ENCODE measurements around the gene RNF38.
"Not testable (repeated sequence)": the region's sequence is repeated elsewhere in the genome, so short reads cannot be mapped to it uniquely, and the experiment has no call there.

RNF38 gene

DNA sequence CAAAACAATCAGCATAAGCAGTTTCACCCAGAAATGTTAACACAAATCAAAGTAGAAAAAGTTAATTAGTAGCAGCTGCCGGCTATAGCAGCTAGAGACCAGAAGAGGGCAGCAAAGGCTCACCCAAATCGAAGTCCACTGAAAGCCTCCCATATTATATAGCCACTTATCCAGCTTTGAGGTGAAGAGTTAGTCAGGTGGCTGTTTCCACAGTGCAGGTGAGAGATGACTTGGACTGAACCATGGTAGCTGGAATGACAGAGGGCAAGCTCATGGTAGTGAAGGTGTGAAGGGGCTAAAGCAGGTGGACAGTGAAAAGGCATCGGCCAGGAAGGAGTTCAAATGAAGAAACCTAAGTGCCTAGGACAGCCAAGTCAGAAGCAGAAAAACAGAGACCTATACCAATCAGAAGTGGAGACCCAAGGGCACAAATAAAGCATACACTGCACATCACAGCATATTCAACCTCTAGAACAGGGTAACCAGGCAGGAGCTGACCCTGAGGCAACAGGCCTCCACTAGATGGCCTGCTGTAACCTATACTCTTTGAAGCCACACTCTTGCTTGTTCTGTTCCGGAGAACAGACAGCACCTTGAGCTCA lies 7.2 kb upstream of the RNF38 start:
- no peak for DNase-seq (ENCODE audit: low read depth)

DNA sequence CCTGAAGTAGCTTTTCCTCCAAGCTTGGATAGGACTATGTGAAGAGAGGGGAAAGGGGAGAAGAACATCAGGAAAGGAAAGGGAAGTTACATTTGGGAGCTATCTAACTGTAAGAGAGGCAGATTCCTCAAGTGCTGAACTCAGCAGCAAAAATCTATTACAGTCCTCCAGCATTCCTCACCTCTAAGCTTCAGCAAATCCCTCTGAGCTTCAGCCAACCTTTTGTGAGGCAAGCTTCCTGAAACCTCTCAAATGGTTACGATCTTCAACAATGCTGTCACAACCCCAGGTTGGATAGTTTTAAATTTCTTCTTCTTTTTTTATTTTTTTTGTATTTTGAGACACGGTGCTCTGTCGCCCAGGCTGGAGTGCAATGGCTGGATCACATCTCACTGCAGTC lies 2.5 kb upstream of the RNF38 start:
- no peak for DNase-seq (ENCODE audit: low read depth)

DNA sequence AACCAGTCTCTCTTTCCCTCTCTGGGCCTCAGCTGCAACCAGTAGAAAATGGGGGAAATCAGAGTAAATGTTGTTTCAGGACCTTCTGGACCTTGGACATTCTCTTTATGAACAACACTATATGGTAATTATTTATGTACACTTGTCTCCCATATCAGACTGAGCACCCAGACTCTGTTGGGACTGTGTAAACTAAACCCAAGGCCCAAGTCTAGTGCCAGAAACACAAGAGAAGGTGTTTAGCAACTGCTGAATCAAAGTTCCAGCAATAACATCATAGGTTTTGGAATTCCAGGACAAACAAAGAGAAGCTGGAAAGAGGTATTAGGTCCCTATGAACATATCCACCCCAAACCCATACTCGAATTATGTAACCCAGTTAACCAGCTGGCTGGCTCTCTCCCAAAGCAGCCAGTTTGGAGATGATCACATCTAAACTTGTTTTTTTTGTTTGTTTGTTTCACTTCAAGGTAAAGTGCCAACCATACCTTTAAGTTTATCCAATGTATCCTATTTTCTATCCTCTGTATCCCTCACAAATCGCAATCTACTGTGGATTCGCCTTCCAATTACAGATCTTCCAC lies 1.9 kb upstream of the RNF38 start:
- no peak for DNase-seq (ENCODE audit: low read depth)

DNA sequence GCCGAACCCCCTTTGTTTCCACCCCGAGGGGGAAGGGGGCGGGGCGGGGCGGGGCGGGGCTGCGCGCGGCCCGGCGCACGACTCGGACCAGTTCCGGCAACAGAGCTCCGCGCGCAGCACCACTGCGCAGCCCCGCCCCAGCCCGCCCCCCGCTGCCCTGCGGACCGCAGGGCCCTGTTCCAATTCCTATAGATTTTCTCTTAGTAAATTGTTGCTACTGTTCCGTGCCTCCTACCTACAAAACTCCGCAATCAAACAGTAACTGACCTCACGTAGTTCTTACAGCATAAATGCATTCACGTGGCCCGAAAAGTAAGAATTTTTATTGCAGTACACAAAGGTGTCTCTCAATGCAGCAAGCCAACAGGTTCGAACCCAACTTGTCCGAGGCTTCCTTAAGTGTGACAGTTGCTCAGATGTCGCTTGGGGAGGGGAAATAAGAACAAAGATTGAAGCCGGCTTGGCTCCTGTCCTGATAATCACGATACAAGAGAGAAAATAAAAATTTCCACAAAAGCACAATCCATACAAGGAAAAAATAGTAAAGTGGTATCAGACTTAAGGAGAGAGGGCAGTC lies 1.2 kb upstream of the RNF38 start:
- DNase-seq (ENCODE audit: low read depth): no peak

DNA sequence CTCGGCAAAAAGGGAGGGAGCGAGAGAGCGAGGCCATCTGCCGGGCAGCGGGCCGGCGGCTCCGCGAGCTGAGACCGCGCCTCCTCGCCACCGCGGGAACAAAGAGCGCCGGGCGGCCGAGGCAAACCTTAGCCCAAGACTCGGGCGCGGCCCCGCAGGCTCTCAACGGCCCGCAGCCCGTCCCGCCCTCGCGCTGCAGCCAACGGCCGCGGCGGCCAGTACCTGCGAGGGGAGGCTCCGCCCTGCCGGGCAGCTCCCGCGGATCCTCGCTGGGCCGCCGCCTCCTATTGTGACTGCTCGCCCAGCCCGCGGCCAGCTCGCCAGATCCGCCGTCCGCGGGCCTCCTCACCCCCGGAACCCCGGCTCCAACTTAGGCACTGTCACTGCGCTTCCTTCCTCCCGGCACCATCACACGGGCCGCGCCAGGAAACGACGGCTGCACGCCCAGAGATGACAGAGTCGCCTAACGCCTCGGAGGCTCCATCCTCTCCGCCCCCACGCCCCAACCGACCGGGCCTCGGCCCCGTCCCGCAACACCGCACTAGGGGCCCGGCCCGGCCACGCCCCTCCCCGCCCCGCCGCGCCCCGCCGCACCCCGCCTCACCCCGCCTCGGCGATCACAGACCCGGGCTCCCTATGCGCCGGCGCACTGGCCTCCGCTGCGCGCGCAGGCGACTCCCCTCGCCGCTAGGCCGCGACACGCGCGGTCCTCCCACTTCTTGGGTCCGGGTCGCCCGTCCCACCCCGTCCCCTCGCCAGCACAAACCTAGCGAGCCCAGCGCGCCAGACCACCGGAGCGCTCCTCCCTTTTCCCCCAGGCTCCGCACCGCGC lies 479 bp upstream of the RNF38 start:
- DNase-seq (ENCODE audit: low read depth): peak; percentile 93

DNA sequence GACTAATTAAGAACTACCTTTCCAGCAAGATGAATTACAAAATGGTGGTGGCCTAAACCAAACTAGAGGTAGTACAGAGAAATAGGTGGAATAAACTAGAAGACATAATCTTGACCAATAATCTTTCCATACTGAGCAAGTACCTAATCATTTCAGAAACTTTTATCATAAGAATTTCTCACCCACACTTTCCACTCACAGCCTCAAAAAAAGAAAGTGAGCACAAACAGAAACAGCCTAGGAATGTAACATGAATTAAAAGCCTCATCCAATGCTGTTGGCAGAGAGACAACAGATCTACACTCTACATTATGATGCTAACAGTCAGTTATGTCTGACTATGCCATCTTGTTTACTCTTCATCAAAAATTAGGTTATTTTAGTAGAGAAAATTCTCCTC lies 1.3 kb downstream of the RNF38 start:
- DNase-seq (ENCODE audit: low read depth): no peak

DNA sequence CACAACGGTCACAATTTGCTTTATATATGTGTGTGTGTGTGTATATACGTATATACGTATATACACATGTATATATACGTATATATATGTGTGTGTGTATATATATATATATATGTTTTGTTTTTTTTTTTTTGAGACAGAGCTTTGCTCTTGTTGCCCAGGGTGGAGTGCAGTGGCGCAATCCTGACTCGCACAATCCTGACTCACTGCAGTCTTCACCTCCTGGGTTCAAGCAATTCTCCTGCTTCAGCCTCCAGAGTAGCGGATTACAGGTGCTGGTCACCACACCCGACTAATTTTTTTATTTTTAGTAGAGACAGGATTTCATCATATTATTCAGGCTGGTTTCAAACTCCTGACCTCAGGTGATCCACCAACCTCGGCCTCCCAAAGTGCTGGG lies 3.1 kb downstream of the RNF38 start:
- DNase-seq (ENCODE audit: low read depth): no peak

DNA sequence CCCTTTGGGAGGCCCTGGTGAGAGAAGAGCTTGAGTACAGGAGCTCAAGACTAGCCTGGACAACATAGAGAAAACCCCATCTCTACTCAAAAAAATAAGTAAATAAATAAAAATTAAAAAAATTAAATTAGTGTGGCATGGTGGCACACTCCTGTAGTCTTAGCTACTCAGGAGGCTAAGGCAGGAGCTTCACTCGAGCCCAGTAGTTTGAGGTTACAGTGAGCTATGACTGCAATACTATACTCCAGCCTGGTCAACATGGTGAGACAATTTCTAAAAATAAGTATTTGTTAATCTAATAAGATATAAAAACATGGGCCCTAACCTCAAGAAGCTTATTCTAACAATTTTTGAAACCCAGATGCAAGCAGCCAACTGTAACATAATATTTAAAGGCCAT lies 7.6 kb downstream of the RNF38 start:
- DNase-seq (ENCODE audit: low read depth): no peak

DNA sequence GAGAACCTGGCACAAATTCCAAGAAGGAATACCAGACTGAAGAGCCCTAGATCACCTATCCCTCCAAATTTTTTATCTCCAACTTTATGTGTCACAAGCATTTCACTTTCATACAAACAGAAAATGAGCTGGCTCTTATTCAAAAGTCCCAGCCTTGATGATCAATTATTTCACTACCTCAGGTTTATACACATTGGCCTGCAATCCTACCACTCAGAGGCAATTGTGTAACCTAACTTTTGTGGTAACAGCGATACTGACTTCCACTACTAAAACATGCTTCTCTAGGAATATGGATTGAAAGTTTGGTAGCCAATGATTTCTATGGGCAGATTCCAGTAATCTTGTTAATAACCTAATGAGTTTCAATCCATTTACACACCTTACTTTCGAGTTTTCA lies 10.5 kb downstream of the RNF38 start:
- DNase-seq (ENCODE audit: low read depth): no peak

DNA sequence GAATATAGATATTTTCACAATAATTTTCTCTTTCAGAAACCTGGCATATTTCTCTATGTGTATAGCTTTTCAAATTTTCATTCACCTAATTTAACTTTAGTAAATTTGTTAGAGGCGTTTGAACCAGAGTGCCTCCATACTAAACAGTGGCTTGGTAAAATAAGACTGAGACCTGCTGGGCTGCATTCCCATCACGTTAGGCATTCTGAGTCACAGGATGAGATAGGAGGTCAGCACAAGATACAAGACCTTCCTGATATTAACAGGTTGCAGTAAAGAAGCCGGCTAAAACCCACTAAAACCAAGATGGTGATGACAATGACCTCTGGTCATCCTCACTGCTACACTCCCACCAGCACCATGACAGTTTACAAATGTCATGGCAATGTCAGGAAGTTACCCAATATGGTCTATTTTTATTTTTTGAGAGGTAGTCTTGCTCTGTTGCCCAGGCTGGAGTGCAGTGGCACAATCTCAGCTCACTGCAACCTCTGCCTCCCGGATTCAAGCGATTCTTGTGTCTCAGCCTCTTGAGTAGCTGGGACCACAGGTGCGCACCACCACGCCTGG lies 13.6 kb downstream of the RNF38 start:
- DNase-seq (ENCODE audit: low read depth): not testable (repeated sequence)

DNA sequence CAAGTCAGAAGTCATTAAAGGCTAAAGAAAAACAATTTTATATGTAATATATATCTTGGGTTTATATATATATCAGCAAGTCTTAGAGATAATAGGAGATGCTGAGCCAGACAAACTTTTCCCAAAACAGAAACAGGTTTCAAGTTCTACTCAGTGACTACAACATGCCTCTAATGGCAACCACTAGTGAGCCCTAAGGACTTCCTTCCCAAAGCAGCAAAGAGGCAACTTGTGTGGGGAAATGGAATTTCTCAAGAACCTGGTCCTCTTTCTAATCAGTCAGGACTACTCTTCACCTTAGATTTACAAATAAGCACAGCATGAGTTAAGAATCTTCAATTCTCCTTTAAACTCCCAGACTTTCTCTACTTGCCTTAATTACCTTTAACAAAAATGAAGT lies 17.6 kb downstream of the RNF38 start:
- DNase-seq (ENCODE audit: low read depth): no peak

DNA sequence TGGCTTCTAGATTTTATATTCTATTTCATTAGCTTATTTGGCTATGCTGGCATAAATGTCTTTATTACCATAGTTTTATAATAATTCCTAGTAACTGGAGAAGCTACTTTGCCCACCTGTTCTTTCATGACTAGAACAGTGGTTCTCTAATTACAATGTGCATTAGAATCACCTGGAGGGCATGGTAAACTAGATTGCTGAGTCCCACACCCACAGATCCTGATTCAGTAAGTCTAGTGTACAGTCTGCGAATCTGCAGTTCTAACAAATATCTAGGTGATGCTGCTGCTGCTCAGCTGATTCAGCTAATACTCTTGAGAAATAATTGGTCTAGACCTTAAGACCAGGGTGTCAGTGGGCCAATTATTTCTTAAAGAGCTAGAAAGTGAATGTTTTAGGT lies 35.5 kb downstream of the RNF38 start:
- DNase-seq (ENCODE audit: low read depth): no peak

DNA sequence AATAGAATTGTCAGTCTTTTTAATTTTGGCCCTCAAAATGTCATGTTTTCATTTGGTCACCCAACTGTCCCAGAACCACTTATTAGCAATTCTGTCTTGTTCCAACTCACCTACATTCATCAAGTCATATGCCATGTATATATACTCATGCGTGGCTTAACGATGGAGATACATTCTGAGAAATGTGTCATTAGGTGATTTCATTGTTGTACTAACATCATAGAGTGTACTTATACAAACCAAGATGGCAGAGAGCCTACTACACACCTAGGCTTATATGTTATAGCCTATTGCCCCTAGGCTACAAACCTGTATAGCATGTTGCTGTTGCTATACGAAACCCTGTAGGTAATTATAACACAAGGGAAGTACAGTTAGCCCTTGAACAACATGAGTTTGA lies 36.6 kb downstream of the RNF38 start:
- DNase-seq (ENCODE audit: low read depth): no peak

DNA sequence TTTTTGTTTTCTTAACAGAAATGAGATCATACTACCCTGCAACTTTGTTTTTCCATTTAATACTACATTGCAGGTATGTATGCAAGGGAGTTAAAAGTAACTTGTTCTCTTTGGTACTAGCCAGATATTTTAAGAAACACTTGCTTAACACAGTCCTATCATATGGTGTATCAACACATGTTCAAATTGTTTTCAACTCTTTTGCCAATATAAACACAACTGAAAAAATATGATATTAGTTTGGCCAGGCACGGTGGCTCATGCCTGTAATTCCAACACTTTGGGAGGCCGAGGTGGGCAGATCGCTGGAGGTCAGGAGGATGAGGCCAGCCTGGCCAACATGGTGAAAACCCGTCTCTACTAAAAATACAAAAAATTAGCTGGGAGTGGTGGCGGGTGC lies 41.6 kb downstream of the RNF38 start:
- DNase-seq (ENCODE audit: low read depth): no peak

DNA sequence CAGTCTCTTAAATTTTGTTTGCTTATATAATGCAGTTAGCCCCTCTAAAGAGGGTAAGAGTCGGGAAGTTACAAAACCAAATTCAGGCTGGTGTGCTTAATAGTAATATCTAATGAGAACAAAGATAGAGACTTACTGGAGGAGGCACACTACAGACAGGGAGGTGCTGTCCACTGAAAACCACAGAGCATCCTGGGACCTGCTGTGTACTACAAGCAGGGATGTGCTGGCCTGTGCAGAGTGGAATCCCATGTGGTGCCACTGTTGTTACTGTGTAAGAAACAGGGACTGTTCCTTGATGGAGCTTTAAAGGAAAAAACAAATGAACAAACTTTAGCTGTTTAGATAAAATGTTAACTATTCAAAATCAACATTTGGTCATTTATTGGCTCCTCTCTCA lies 42.4 kb downstream of the RNF38 start:
- no peak for DNase-seq (ENCODE audit: low read depth)

DNA sequence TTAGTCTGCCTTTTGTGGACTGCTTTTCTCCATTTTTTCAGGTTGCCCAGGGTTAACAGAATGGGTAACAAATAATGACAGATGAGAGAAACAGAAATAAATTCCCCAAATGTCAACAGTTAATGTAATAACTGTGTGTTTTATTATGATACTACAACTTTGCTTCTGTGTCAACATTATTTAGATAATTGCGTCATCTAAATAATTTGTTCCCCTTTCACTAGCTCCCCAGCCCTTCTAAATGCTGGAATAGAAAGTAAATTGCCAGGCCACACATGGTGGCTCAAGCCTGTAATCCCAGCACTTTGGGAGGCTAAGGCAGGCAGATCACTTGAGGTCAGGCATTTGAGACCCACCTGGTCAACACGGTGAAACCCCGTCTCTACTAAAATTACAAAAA lies 53.5 kb downstream of the RNF38 start:
- DNase-seq (ENCODE audit: low read depth): no peak

DNA sequence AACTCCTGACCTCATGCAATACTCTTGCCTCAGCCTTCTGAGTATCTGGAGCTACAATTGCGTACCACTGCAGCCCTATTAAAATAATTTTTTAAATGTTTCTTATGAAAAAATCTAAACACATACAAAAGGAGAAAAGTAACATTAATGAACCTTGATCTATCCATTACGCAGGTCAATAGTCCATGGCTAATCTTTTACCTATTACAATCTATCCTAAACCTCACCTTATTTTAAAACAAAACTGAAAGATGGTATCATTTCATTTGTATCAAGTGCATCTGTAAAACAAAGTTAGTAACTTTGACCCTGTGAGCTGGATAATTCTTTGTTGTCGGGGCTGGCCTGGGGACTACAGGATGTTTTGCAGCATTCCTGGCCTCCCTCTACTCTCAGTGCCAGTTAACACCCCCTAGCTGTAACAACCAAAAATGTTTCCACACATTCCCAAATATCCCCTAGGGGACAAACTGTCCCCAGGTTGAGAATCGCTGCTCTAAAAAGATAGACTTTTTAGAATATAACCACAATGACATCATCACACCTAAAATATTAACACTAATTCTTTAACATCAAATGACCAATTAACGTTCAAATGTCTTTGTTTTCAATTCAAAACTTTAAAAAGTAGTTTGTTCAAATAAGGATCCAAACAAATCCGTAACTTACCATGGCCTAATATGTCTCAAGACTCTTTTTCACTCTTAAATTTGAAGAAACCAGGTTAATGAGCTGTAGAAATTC lies 54.8 kb downstream of the RNF38 start:
- DNase-seq (ENCODE audit: low read depth): no peak

DNA sequence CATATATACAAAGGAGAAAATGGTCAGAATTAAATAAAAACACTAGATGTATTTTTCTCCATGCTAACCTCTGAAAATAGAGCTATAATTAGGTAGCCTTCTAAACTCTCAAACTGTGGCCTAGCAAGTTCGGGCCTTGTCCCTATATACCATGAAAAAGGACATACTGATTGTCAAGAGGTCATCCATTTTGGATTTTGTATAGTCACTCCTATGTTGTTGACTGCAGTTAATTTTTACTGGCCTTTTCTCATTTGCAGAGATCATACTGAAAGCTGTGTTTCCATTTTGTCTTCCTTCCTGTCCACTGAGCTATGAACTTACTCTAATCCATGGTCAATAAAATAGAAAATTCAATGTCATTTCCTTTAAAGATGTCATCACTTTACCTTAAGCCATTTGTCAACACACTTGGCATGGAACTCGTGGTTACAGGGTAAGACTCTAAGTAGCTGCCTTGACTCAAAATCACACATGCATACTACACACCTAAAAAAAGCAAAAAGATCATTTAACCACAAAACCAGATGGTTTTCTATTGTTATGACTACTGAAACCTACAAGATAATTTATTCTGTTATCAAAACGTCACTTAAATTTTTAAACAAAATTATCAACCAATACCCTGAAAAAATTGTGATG lies 58.0 kb downstream of the RNF38 start:
- DNase-seq (ENCODE audit: low read depth): no peak

DNA sequence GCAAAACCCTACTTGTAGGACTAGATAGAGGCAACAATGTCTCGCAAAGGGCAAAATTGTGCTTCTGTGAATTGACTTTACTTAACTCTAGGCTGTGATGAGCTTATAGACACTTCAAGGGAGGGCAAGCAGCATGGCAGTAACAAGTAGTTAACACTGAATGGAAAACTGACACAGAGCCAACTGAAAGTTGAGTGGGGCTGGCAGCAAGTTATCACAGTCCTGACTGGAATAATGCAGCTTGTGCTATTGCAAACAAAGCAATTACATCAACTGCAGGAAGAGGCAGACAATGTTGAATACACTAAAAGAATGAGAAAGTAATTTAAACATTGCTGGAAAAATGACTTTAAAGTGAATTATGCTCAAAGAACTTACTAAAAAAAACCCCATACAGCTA lies 62.2 kb downstream of the RNF38 start:
- DNase-seq (ENCODE audit: low read depth): no peak

DNA sequence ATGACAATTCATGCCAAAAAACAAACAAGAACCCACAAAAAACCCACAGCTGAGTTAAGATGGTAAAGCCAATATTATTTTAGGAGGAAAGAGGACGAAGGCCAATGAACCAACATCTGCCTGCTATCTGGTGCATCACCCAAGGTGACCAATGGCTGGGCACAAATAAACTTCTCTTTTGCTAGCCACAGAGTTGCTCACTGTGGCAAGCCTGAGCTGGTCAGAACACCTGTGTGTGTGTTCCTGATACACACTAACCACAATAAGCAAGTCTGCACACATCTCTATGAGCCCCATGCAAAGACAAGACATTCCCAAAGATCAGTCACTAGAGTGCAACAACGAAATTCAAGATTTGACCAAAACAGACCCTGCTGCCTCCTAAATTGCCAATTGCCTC lies 63.1 kb downstream of the RNF38 start:
- DNase-seq (ENCODE audit: low read depth): no peak

DNA sequence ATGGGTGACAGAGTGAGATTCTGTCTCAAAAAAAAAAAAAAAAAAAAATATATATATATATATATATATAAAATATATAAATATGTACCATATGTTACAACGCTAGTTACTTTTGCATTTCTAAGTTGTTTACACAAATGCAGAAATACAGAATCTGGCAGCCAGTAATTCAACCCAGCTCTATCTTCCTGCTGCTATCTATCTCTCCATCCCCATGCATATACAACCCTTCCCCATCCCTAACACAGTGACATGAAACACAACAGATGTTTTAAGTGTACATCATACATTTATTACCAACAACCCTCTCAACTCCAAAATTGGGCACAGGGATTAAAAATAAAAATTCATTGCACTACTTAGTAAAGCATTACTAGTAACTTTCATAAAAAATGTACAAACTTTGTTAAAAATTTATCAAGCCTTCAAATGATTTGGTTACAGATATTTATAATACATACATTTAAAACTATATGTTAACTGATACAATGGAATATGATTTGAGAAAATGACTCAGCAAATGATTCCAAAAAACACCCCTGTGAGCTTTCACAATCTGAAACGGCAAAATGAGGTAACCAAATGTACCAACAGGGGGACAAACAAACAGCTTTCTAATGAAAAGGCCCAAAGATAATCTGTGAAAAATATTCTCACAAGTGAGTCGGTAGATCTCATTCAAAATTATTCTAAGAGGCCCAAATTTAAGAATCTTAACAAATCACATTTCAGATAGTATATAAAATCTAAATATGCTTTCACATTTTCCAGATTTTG lies 63.8 kb downstream of the RNF38 start:
- no peak for DNase-seq (ENCODE audit: low read depth)
